ENCODE data around the gene CDC16. TPM values are rescaled to one million over a fixed set of nuclear protein-coding genes. Genes with fewer than 3 reads are reported as not detected.

Gene CDC16
- total and polyA plus RNA-seq, 2 of the 4 experiments (the other 2 are of a cell fraction) = 41.6 to 66.6 TPM

DNA sequence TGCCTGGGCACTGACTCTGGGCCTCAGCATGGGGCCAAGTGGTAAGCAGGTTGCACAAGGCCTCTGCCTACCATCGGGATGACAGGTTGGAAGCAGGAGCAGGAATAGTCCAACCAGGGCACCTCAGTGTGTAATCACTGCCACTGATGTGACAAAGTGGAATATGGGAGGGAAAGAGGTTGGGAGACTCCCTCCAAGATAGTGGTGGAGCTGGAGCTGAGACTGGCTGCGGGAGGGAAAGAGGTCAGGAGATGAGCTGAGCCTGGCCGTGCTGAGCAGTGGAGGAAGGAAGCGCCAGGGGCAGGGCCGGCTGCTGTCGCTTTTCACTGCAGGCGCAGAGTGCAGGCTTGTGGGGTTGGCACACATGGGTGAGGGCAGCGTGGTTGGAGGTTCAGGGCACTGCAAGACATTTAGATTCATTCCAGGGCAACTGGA lies 53.5 kb downstream of the CDC16 start:
- dilution Hi-C loops (cut with HindIII; ENCODE audit: low sequenced_read_pairs, unreplicated experiment) = no loop called here
- H3K36me3 ChIP-seq (ENCODE audit: control insufficient read depth, insufficient read depth, low read length) = peaks cover 41% of the 10 kb centered on the region

More for the DNA sequence above, 53.5 kb downstream of the CDC16 start:
- Histone ChIP-seq H2BK5ac (ENCODE audit: low read depth, low read length, poor library complexity, severe bottlenecking) (no peak overlapping the region), H3K23ac (ENCODE audit: low read depth, low read length) (no peak overlapping the region), H3K4ac (ENCODE audit: low read depth, low read length) (no peak overlapping the region), H3K9me1 (ENCODE audit: insufficient read depth, low read length) (peaks cover 29% of the 10 kb centered on the region), H4K20me1 (ENCODE audit: insufficient read depth, low read length) (peaks cover 7% of the 10 kb centered on the region), H4K5ac (ENCODE audit: low read depth, low read length) (no peak overlapping the region), H2AFZ (replicated peaks; ENCODE audit: low read length, poor library complexity) (no peak overlapping the region), H3K4me2 (ENCODE audit: low read depth, low read length) (no peak overlapping the region), H4K91ac (ENCODE audit: insufficient read depth, low read depth, low read length) (no peak overlapping the region), H3K56ac (ENCODE audit: extremely low read depth, insufficient read depth, low read length) (no peak overlapping the region), H2AK9ac (replicated peaks; ENCODE audit: low read depth, low read length, poor library complexity) (no peak overlapping the region), H2AK5ac (ENCODE audit: low read depth, low read length) (no peak overlapping the region), H3K27me3 (ENCODE audit: control insufficient read depth, insufficient read depth, low read length) (no peaks in the 10 kb centered on the region), H3K4me3 (ENCODE audit: insufficient read depth, low read depth, low read length) (no peak overlapping the region), H4K8ac (ENCODE audit: low read depth in 2 of 2, low read length in 2 of 2) (no peak overlapping the region), H3K4me1 (ENCODE audit: control insufficient read depth, insufficient read depth, low read length) (no peaks in the 10 kb centered on the region; the same call in 1 of the 2 replicates), H3K79me1 (ENCODE audit: low read depth in 1 of 2, low read length in 2 of 2) (peaks cover 35 to 67% of the 10 kb centered on the region in 2 experiments), H3K9me3 (ENCODE audit: control insufficient read depth, insufficient read depth, low read length) (no peaks in the 10 kb centered on the region), H2BK20ac (ENCODE audit: low read depth, low read length) (no peak overlapping the region), H3K27ac (ENCODE audit: insufficient read depth, low read length) (no peak overlapping the region), H3K18ac (ENCODE audit: low read depth, low read length) (no peak overlapping the region), H3K14ac (replicated peaks; ENCODE audit: low read depth, low read length) (no peak overlapping the region), H2BK15ac (ENCODE audit: low read depth, low read length) (no peak overlapping the region), H2BK120ac (ENCODE audit: low read depth, low read length) (no peak overlapping the region), H3K9ac (ENCODE audit: low read depth, low read length) (no peak overlapping the region)
- intact Hi-C loops (cut with micrococcal nuclease) (no loop called here), in situ Hi-C loops (cut with MboI; ENCODE audit: low sequenced_read_pairs) (no loop called here)
- 92% methylated on average over 7 of the region's 8 CpGs; no CpG with 5 or more reads in 1 of the 2 experiments for WGBS, 2 experiments (ENCODE audit: extremely low coverage in 2 of 2, insufficient read length in 1 of 2)
- ATAC-seq (ENCODE audit: low read depth) = no peak
- CTCF ChIA-PET = no interaction called here
- POLR2A ChIA-PET (ENCODE audit: unreplicated experiment) = no interaction called here
- DNase-seq = no peak
- no TSS peak for BruUV-seq (replicated peaks)
- TF ChIP-seq, protein P1, sequence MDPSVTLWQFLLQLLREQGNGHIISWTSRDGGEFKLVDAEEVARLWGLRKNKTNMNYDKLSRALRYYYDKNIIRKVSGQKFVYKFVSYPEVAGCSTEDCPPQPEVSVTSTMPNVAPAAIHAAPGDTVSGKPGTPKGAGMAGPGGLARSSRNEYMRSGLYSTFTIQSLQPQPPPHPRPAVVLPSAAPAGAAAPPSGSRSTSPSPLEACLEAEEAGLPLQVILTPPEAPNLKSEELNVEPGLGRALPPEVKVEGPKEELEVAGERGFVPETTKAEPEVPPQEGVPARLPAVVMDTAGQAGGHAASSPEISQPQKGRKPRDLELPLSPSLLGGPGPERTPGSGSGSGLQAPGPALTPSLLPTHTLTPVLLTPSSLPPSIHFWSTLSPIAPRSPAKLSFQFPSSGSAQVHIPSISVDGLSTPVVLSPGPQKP (IDR thresholded peaks at IDR 0.05; ENCODE audit: borderline replicate concordance, low read depth, low read length) = no peak
- TF ChIP-seq NFE2L2 (IDR thresholded peaks at IDR 0.05; ENCODE audit: low read depth, low read length) (no peak), BHLHE40 (IDR thresholded peaks at IDR 0.05; ENCODE audit: low read depth, low read length) (no peak), RAD21 (IDR thresholded peaks at IDR 0.05; ENCODE audit: low read length) (no peak), CEBPB (IDR thresholded peaks at IDR 0.05; ENCODE audit: low read depth, low read length) (no peak)

Measured in IMR-90 (cell line).